Measurements from ENCODE around the gene MCFD2. TPM values are rescaled to one million over a fixed set of nuclear protein-coding genes. Genes with fewer than 3 reads are reported as not detected.
A peak's percentile ranks its signal among the peaks of the same experiment; 100 is the strongest.

Gene MCFD2
- total RNA-seq, 1 donor from 2014 or later = 104 TPM

- DNase-seq = no peak
- Histone ChIP-seq H3K27ac (no peak overlapping the region), H3K9me3 (peaks cover 9% of the 10 kb centered on the region), H3K4me3 (no peak overlapping the region), H3K27me3 (no peaks in the 10 kb centered on the region), H3K36me3 (no peaks in the 10 kb centered on the region), H3K4me1 (peaks cover 17% of the 10 kb centered on the region)
- TF ChIP-seq, protein P1, sequence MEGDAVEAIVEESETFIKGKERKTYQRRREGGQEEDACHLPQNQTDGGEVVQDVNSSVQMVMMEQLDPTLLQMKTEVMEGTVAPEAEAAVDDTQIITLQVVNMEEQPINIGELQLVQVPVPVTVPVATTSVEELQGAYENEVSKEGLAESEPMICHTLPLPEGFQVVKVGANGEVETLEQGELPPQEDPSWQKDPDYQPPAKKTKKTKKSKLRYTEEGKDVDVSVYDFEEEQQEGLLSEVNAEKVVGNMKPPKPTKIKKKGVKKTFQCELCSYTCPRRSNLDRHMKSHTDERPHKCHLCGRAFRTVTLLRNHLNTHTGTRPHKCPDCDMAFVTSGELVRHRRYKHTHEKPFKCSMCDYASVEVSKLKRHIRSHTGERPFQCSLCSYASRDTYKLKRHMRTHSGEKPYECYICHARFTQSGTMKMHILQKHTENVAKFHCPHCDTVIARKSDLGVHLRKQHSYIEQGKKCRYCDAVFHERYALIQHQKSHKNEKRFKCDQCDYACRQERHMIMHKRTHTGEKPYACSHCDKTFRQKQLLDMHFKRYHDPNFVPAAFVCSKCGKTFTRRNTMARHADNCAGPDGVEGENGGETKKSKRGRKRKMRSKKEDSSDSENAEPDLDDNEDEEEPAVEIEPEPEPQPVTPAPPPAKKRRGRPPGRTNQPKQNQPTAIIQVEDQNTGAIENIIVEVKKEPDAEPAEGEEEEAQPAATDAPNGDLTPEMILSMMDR (IDR thresholded peaks at IDR 0.05) = no peak
- ATAC-seq = no peak
- intact Hi-C loops (cut with DNase I) = no loop called here
Measured at GRCh38 chr2:46861916-46862315, 53.7 kb downstream of the MCFD2 start.

GRCh38 chr2:46859482-46859881, 56.1 kb downstream of the MCFD2 start:
- Histone ChIP-seq H3K4me3 (no peak overlapping the region), H3K9me3 (no peaks in the 10 kb centered on the region), H3K36me3 (no peaks in the 10 kb centered on the region), H3K27me3 (no peaks in the 10 kb centered on the region), H3K27ac (no peak overlapping the region), H3K4me1 (peaks cover 15% of the 10 kb centered on the region)
- TF ChIP-seq, protein P1 (IDR thresholded peaks at IDR 0.05) = no peak
- intact Hi-C loops (cut with DNase I) = no loop called here
- DNase-seq (no peak), ATAC-seq (no peak)

GRCh38 chr2:46858702-46859090, 56.9 kb downstream of the MCFD2 start:
- Histone ChIP-seq H3K9me3 (no peaks in the 10 kb centered on the region), H3K27me3 (no peaks in the 10 kb centered on the region), H3K27ac (no peak overlapping the region), H3K36me3 (no peaks in the 10 kb centered on the region), H3K4me1 (peaks cover 21% of the 10 kb centered on the region), H3K4me3 (no peak overlapping the region)
- DNase-seq (no peak), ATAC-seq (no peak)
- TF ChIP-seq, protein P1 (IDR thresholded peaks at IDR 0.05) = no peak
- intact Hi-C loops (cut with DNase I) = no loop called here

- no peaks in the 10 kb centered on the region for H3K9me3 ChIP-seq
- H3K27ac ChIP-seq = no peak overlapping the region
- H3K27me3 ChIP-seq = no peaks in the 10 kb centered on the region
- DNase-seq (no peak), ATAC-seq (peak; percentile 38)
- intact Hi-C loops (cut with DNase I) = no loop called here
- no peak overlapping the region for H3K4me3 ChIP-seq
- H3K4me1 ChIP-seq = peaks cover 21% of the 10 kb centered on the region
- no peaks in the 10 kb centered on the region for H3K36me3 ChIP-seq
- TF ChIP-seq, protein P1 (IDR thresholded peaks at IDR 0.05) = no peak
Measured at GRCh38 chr2:46857871-46858701, 57.5 kb downstream of the MCFD2 start.

DNA sequence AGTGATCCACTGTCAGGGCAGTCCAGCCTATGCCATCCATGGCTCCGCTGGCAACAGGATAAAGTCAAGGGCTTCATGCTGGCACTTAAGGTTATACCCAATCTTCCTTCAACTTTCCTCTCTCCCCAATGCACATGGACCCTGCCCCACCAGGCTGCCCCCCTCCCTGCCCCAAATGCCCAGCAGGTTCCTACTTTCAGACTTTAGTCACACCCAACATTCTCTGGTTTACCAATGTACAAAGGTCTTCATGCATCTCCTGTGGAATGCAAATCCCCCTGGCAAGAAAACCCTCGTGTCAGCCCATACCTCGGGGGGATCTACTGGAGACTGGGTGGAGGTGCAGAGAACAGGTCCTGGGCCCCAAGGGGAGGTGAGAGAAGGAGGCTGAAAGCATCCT, 59.3 kb downstream of the MCFD2 start:
- Histone ChIP-seq H3K27ac (peak overlapping the region; percentile 75), H3K4me3 (no peak overlapping the region), H3K4me1 (peaks cover 21% of the 10 kb centered on the region), H3K36me3 (no peaks in the 10 kb centered on the region), H3K9me3 (no peaks in the 10 kb centered on the region), H3K27me3 (no peaks in the 10 kb centered on the region)
- TF ChIP-seq, protein P1 (IDR thresholded peaks at IDR 0.05) = no peak
- DNase-seq = no peak
- intact Hi-C loops (cut with DNase I) = no loop called here
- no peak for ATAC-seq

All from upper lobe of right lung (tissue), 1 donor.